ENCODE data around the gene SRGAP1.
"Not testable (repeated sequence)": the region's sequence is repeated elsewhere in the genome, so short reads cannot be mapped to it uniquely, and the experiment has no call there.

The SRGAP1 gene

DNA sequence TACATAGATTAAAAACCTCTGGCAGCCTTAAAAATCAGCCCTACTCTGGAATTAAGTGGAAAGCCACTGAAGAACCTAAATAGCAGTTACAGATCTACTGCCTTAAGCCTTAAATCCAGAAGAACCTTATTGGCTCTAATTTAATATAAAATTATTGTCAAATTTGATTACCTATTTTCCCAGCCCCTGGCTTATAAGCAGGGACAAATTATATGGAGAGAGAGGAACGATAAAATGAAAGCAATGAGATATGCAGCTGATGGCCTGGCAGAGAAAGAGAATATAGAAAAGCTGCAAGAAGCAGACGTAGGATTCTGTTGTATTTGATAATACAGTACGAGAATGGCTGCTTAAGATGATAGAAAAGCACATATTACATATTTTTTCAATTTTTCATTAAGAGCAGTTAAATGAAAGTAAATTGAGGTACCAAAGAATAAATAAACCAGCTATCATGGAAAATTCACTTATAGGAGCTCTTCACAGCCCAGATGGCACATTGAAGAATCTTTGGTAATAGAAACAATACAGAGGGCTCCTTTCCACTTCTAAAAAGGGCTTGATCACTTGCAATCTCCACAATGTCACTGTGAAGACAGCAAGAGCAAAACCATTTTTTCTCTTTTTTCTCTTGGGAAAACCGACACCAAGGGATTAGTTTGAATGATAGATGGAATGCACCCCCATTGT is 248.2 kb downstream of the SRGAP1 start:
- DNase-seq: no peak

DNA sequence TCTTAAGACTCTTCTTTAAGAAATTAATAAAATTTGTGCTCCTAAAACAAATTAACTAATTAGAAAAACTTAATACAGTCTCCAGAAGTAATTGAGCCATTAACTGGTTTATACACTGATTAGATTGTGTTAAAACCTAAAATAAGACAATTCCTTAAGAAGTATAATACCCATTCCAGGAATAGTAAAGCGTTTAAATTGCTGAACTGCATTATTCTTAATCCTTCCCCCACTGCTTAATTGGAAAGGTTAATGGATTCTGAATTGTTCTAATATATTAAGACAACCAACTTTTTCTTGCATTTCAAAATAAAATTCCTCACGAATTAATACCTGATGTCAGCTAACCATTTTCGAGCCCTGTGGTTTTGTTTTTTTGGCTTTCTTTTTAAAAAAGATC is 249.2 kb downstream of the SRGAP1 start:
- no peak for DNase-seq

DNA sequence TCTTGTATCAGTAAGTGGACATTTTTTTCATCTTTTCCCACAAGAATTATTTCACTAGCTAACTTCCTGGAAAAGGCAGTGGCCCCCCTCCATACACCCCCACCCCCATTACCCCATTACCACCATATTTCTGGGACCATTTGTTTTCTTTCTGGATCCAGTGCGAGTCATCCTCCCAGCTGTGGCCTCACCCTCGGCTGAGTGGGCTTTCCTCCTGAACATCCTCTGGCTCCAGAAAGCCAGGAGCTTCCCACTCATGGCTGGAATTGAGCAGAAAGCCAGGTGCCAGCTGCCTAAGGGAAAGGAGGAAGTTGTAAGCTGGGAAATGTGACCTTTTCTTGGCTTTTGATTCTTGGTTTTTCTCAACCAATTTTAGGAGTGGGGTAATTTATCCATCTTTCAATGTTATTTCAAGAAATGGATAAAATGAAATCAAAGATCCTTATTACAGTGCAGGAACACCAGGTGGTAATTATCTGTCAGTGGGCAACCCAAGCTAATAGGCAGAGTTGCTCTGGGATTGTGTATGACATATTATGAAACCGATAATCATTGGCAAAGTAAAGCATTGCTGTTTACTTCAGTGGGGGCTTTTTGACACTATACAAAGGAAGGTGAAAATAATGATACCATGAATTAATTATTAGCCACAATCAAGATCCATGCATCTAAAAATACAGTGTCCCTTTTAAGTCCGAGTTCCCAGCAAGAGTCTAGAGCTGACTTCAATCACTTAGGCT is 253.0 kb downstream of the SRGAP1 start:
- no peak for DNase-seq

DNA sequence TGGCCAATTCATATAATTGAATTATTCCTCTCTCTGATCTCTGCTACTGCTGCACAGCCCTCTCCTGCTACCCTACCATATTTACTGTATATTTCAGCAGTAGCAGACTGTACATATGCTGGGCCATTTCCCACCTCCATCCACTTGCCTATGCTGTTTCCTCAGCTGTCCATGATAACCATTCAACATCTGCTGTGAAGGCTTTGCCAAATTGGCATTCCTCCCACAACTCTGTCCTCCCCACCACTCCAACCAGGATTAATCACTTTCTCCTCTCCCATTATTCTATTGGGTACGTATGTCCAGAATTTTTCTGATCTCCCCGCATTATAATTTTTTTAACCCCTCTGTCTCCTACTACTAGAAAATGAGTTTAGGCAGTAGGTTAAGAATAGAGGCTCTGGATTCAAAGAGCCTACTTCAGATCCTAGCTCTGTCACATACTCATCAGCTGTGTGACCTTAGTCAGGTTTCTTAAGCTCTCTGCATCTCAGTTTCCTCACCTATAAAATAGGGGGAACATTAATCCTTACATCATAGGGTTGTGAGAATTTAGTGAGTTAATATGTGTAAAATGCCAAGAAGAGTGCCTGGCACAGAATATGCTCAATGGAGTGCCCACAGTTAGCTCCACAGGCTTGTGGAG is 254.3 kb downstream of the SRGAP1 start:
- DNase-seq: no peak

DNA sequence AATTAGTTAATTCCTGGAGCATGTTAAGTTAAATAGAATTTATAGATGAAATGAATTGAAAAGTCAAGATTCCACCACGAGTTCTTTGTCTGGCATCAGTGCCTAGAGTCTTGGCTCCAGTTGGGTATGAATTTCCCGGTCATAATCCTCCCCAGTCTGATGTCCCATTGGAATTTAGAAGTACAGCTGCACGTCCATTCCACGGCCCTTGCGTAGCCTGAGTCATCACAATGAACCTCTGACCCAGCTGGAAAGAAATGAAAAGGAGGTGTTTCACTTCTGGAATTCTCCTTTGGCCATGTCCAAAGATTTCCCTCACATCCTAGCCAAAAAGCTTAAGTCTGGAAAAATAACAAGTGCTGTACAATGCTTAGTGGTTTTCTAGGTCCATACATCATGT is 254.9 kb downstream of the SRGAP1 start:
- no peak for DNase-seq

DNA sequence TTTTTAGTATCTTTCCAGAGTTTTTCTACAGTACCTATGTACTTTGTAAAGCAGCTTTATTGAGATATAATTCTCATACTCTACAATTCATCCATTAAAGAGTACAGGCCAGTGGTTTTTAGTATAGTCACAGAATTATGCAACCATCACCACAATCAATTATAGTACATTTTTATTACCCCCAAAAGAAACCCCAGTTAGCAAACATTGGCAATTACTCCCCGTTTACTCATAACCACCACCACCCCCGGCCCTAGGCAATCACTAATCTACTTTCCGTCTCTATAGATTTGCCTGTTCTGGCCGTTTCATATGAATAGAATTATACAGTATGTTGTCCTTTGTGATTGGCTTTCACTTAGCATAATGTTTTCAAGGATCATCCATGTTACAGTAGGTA is 257.8 kb downstream of the SRGAP1 start:
- DNase-seq: no peak

DNA sequence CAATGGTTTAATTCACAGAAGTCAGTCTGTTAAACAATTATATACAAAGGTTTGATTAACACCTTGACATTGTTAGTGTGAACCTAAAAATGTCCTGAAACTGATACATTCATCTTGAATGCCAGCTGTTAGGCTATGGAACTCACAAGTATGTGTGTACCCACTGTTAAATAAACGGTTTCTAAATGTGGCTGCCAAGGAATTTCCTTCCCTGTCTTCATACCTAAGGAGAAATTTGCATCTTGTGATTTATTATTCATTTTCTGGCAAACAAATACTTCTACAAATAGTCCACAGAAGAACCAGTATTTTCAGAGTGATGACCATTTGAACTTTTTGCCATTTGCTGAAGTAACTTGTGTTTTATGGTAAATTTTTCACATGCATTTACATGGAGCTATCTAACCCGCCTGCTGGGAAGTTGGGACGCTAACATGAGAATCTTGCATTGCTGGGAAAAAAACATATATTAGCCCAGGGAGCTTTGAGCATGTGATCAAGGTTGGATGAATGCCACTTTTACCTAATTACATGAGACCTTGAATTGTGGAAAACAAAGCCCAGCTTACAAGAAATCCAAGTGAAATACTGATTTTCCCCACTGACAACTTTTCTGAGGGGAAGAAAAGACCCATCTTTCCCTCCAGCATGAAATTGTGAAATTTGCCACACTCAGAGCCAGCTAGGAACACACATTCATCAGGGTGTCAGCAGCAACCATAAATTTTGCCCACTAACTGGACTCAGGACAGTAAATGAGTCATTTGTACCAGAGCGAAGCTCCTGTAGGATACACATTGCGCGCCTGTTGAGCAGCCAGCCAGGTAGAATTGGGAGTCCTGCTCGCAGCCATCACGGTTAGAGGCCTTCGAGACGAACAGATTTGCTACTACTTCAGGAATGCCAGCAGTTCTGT is 259.6 kb downstream of the SRGAP1 start:
- DNase-seq: no peak

DNA sequence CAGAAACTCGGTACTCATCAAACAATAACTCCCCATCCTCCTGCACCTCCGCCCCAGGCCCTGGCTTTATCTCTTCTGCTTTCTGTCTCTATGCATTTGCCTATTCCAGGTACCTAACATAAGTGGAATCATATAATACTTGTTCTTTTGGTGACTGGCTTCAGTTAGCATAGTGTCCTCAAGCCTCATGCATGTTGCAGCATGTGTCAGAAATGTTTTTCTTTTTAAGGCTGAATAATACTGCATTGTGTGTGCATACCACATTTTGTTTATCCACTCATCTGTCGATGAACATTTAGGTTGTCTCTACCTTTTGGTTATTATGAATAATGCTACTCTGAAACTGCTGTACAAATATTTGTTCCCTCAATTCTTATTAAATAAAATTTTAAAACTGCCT is 260.5 kb downstream of the SRGAP1 start:
- no peak for DNase-seq

DNA sequence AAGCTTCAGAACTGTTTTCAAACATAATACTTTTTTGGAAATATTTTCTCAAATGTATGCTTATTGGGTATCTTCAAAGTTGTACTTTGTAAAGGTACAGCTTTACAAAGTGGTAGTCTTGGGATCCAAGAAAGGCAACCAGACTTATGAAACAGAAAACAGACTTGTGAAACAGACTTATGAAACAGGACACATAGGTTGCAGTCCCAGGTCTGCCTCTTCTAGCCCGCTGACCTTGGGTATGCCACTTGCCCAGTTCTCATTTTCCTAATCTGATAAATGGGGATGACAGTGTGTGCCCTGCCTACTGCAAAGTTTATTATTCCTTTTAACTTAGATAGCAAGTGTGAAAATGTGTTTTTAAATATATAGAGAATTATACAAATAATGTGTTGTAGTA is 263.3 kb downstream of the SRGAP1 start:
- DNase-seq: no peak

DNA sequence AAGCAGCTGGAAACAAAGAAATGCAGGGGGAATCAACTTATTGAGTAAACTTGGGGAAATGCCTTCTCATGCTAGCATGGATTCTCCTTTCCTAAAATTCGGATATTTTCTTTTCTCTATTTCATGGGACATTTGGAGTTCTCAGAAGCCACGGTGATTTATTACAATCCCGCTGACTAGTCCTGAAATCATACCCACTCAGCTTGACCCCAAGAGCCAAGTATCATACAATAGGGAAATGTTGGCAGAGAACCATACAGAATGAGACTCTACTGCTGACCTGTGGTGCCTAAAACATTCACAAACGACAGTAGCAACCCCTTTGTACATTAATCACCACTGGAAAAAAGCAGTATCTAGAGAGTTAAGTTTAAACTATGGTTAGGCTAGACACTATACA is 265.2 kb downstream of the SRGAP1 start:
- DNase-seq: no peak

DNA sequence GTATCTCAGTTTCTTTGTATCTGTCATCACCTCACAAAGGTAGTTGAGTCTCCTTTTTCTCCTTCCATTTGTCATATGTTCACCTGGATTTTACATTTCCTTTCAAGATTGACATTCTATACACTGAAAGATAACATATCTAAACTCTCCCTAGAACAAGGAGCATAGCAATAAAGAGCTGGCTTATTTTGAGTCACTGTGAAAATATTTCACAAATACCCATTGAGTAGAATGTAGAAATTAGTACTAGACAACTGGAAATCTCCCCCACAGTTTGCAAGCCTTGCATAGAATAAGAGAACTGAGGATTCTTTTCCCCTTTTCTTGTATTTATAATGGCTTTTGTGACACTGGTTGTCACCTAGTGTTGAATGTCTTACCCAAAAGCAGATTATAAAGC is 266.4 kb downstream of the SRGAP1 start:
- no peak for DNase-seq

DNA sequence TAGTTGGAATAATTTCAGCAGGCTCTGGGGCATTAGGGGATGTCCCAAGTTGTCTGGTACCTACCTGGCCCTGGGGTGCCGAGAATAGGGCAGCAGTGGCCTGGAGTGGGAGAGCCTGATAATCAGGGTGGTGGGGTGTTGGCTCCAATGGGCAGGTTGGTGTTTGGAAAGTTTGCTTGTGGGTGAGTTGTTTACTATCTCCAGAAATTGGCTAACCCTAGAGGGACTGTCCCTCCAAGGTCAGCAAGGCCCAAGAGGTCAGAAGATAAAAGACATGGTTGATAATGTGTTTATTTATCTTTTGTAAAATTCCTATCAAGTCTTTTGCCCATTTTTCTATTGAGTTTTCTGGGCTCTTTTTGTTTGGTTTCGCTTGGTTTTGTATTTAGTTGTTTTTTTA is 272.5 kb downstream of the SRGAP1 start:
- no peak for DNase-seq

DNA sequence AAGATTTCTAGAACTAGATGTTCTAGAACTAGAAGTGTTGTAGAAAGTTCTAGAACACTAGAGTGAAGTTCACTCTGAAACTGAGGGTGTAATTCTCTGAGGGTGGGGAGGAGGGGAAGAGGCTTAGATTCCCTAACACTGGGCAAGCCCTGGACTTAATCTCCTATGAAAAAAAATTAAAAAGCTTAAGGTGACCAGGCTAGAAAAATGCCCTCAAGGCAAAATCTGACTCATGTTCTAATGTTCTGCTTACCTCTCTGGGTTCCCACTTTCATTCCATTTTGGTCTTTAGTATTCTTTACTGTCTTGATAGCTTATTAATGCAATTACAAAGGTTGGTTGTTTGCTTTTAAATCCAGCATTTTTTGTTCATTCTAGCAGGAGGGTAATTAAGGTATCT is 276.1 kb downstream of the SRGAP1 start:
- DNase-seq: no peak

DNA sequence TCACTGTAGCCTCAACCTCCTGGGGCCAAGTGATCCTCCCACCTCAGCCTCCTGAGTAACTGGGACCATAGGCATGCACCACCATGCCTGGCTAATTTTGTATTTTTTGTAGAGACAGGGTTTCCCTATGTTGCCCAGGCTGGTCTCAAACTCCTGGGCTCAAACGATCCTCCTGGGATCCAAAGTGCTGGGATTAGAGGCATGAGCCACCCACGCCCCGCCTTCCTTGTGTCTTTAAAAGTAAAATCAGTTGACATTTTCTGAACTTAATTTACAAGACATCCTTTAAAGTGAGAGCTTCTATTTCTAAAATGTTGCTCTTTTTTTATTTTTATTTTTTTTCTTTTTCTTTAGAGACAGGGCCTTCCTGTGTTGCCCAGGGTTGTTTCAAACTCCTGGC is 276.6 kb downstream of the SRGAP1 start:
- not testable (repeated sequence) for DNase-seq

DNA sequence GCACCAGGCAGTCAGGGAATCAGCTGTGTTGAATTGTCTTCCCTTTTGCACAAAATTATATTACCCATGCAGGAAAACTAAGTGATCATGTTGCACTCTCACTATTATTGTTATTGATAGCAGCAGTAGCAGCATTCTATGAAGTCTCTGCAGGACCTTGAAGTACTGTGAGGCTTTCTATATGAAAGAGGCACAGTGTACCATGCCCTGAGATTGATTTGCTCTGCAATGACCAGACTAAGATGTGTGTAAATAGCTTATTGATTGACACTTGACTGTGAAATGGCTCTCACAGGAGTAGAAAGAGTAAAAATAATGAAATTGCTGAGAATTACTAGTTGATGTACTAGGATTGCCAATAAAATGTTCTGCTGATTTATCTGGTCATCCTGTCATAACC is 277.7 kb downstream of the SRGAP1 start:
- DNase-seq: no peak

DNA sequence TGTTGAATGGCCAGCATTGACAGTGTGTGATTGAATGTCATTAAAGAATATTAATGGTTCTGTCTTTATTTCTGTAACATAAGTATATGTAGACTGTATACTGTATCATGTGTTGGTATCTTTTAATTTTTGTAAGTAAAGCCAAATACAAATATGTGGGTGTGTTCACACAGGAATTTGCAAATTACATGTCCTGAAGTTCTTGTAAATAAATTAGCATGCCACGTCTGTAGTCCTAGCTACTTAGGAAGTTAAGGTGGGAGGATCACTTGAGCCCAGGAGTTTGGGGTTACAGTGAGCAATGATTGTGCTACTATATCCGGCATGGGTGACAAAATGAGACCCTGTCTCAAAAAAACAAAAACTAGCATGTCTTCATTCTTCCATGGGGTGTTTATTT is 278.5 kb downstream of the SRGAP1 start:
- no peak for DNase-seq

DNA sequence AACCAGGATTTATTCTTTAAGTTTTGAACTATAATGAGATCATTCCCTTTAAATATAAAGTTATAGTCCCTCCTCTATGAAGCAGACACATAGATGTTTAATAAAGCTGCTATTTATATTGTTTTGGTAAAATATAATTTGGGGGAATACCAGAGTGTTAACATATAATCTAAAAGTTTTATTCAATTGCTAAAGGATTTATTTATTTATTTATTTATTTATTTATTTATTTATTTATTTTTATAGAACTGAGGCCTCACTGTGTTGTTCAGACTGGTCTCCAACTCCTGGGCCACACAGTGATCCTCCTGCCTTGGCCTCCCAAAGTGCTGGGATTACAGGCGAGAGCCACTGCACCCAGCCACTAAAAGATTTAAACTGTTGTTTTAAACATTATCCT is 278.9 kb downstream of the SRGAP1 start:
- DNase-seq: no peak

DNA sequence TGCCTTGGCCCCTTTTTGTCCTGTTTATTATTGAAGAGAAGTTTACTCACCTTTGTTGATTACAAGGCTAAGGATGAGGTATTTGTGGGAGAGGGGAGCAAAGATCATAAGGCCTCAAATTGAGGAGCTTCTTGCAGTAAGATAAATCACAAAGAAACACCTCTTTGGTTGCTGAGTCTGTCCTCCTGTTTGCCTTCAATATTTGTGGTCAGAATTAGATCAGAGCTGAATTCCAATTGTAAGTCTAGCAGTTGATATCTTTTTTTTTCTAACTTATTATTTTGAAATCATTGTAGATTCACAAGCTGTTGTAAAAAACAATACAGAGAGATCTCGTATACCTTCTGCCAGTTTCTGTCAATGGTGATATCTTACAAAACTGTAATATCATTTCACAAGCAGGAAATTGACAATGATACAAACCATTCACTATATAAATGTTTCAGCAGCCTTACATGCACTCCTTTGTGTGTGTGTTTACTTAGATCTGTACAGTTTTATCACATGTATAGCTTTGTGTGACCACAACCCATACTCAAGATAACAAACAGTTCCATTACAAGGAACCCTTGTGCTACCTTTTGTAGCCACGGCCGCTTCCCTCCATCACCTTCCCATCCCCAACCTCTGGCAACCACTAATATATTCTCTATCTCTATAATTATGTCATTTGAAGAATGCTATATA is 280.2 kb downstream of the SRGAP1 start:
- no peak for DNase-seq

DNA sequence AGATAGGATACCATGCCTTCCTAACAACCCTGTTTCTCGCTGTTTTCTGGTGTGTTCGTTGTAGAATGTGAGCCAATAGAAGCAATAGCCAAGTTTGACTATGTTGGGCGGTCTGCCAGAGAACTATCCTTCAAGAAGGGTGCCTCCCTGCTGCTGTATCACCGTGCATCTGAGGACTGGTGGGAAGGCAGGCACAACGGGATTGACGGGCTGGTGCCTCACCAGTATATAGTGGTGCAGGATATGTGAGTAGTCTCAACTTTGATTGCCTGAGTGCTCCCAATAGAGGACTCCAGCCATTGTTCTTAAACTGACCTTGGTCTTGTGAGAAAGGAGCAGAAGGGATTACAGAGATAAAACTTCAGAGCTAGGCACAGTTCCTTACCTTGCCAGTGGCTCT is 281.4 kb downstream of the SRGAP1 start:
- no peak for DNase-seq

DNA sequence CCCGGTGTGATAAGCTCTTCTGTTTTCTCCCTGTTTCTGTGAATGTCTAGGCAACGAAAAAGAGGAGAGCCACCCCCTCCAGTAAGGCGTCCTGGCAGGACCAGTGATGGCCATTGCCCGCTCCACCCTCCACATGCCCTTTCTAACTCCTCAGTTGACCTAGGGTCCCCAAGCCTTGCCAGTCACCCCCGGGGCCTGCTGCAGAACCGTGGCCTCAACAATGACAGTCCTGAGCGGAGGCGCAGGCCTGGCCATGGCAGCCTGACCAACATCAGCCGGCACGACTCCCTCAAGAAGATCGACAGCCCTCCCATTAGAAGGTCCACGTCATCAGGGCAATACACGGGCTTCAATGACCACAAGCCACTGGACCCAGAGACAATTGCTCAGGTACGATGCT is 283.3 kb downstream of the SRGAP1 start:
- no peak for DNase-seq

DNA sequence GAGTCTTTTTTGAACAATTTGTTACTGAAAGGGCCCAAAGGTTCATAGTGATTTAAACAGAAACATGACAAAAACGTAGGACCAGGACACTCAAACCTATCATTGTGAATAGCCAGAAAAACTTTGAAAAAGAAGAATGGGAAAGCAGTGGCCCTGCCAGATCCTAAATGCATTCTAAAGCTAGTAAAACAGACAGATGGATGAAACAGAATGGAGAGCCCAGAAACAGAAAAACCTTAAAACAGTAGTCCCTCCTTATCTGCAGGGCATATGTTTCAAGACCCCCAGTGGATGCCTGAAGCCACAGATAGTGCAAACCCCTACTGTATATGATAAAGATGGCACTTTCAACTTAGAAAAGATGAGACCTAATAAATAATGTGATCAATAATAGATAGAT is 283.9 kb downstream of the SRGAP1 start:
- no peak for DNase-seq

DNA sequence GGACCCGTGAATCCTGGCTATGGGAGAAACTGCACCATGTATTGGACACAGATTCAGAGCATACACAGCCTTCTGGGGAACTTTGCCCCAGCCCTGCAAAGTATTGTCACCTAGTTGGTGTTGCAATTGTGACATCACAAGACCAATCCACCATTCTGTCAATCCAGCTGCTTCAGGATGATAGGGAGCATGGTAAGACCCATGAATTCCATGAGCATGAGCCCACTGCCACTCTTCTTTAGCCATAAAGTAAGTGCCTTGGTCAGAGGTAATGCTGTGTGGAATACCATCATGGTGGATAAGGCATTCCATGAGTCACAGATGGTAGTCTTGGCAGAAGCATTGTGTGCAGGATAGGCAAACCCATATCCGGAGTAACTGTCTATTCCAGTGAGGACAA is 286.0 kb downstream of the SRGAP1 start:
- DNase-seq: not testable (repeated sequence)

DNA sequence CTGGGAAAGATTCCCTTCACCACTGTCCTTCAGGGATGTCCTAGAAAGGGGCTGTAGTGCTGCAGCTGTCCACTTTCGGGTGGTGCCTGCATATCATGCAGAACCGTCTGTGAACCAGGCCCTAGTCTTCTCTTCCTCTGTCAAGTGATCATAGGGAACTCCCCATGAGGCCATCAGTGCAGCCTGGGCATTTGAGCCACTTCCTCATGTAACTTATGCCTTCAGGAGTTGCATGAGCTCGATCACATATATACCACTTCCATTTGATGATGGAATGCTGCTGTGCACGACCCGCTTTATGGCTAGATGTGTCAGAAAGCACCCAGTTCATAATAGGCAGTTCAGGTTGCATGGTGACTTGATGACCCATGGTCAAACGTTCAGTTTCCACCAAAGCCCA is 287.0 kb downstream of the SRGAP1 start:
- not testable (repeated sequence) for DNase-seq
